Measurements from ENCODE around the gene MDM2. TPM values are rescaled to one million over a fixed set of nuclear protein-coding genes. Genes with fewer than 3 reads are reported as not detected.
A peak's percentile ranks its signal among the peaks of the same experiment; 100 is the strongest.
"Not testable (repeated sequence)": the region's sequence is repeated elsewhere in the genome, so short reads cannot be mapped to it uniquely, and the experiment has no call there.

MDM2 gene
- total RNA-seq, 1 donor from 2014 or later: 113 TPM

- H3K4me3 Mint-ChIP-seq (ENCODE audit: unreplicated experiment): no peak overlapping the region
- no peak overlapping the region for H3K27ac Mint-ChIP-seq (ENCODE audit: unreplicated experiment)
- H3K9me3 Mint-ChIP-seq (ENCODE audit: unreplicated experiment): no peaks in the 10 kb centered on the region
- DNase-seq (ENCODE audit: low spot score): no peak
- no peak for TF ChIP-seq CTCF (IDR thresholded peaks at IDR 0.05; ENCODE audit: unreplicated experiment)
- no peaks in the 10 kb centered on the region for H3K36me3 Mint-ChIP-seq (ENCODE audit: low read depth, unreplicated experiment)
- peaks cover 5% of the 10 kb centered on the region for H3K27me3 Mint-ChIP-seq (ENCODE audit: unreplicated experiment)
- no peaks in the 10 kb centered on the region for H3K4me1 Mint-ChIP-seq (ENCODE audit: unreplicated experiment)
Measured at GRCh38 chr12:68855771-68856170, 47.8 kb downstream of the MDM2 start.

- Mint-ChIP-seq H3K4me1 (ENCODE audit: unreplicated experiment) (no peaks in the 10 kb centered on the region), H3K9me3 (ENCODE audit: unreplicated experiment) (no peaks in the 10 kb centered on the region), H3K27ac (ENCODE audit: unreplicated experiment) (no peak overlapping the region), H3K27me3 (ENCODE audit: unreplicated experiment) (peaks cover 5% of the 10 kb centered on the region), H3K36me3 (ENCODE audit: low read depth, unreplicated experiment) (no peaks in the 10 kb centered on the region), H3K4me3 (ENCODE audit: unreplicated experiment) (no peak overlapping the region)
- no peak for DNase-seq (ENCODE audit: low spot score)
- TF ChIP-seq CTCF (IDR thresholded peaks at IDR 0.05; ENCODE audit: unreplicated experiment): no peak
Measured at GRCh38 chr12:68856510-68856909, 48.5 kb downstream of the MDM2 start.

GRCh38 chr12:68861890-68862289 lies 53.9 kb downstream of the MDM2 start:
- Mint-ChIP-seq H3K36me3 (ENCODE audit: low read depth, unreplicated experiment) (no peaks in the 10 kb centered on the region), H3K9me3 (ENCODE audit: unreplicated experiment) (no peaks in the 10 kb centered on the region), H3K27me3 (ENCODE audit: unreplicated experiment) (no peaks in the 10 kb centered on the region), H3K4me1 (ENCODE audit: unreplicated experiment) (no peaks in the 10 kb centered on the region), H3K4me3 (ENCODE audit: unreplicated experiment) (no peak overlapping the region), H3K27ac (ENCODE audit: unreplicated experiment) (no peak overlapping the region)
- no peak for TF ChIP-seq CTCF (IDR thresholded peaks at IDR 0.05; ENCODE audit: unreplicated experiment)
- DNase-seq (ENCODE audit: low spot score): no peak

- Mint-ChIP-seq H3K4me3 (ENCODE audit: unreplicated experiment) (no peak overlapping the region), H3K27me3 (ENCODE audit: unreplicated experiment) (no peaks in the 10 kb centered on the region), H3K9me3 (ENCODE audit: unreplicated experiment) (no peaks in the 10 kb centered on the region), H3K27ac (ENCODE audit: unreplicated experiment) (no peak overlapping the region), H3K36me3 (ENCODE audit: low read depth, unreplicated experiment) (no peaks in the 10 kb centered on the region), H3K4me1 (ENCODE audit: unreplicated experiment) (no peaks in the 10 kb centered on the region)
- no peak for DNase-seq (ENCODE audit: low spot score)
- no peak for TF ChIP-seq CTCF (IDR thresholded peaks at IDR 0.05; ENCODE audit: unreplicated experiment)
Measured at GRCh38 chr12:68863109-68863770, 55.3 kb downstream of the MDM2 start.

- H3K27ac Mint-ChIP-seq (ENCODE audit: unreplicated experiment); DNase-seq (ENCODE audit: low spot score); H3K36me3 Mint-ChIP-seq (ENCODE audit: low read depth, unreplicated experiment); H3K4me1 Mint-ChIP-seq (ENCODE audit: unreplicated experiment); H3K27me3 Mint-ChIP-seq (ENCODE audit: unreplicated experiment); H3K9me3 Mint-ChIP-seq (ENCODE audit: unreplicated experiment); H3K4me3 Mint-ChIP-seq (ENCODE audit: unreplicated experiment): not testable (repeated sequence)
- peak; percentile 68 for TF ChIP-seq CTCF (IDR thresholded peaks at IDR 0.05; ENCODE audit: unreplicated experiment)
Measured at GRCh38 chr12:68863886-68864454, 56.0 kb downstream of the MDM2 start.
